Retinal pigment epithelial cell (primary cell): Measurements from ENCODE around the gene NEDD8.

ENCODE experiments used
- DNase-seq: peaks from one replicate; pipeline ENCODE4 v3.0.0-alpha.2; 2010; ENCODE audit warnings: low read depth
- H3K4me3 ChIP-seq: 2 replicates; pipeline ENCODE4 v1.5.1; 2011; ENCODE audit warnings: mild to moderate bottlenecking, low read length, control low read depth, moderate library complexity
- CTCF ChIP-seq: conservative IDR thresholded peaks from 2 replicates; pipeline ENCODE4 v1.5.1; 2011; ENCODE audit warnings: low read depth, low read length, control low read depth, inconsistent platforms

Gene NEDD8

GRCh38 chr14:24263848-24264247 lies 31.7 kb upstream of the NEDD8 start:
- TF ChIP-seq CTCF, result no peak
- no peak overlapping the region for H3K4me3 ChIP-seq
- no peak for DNase-seq

- no peak within 1 kb of the TSS for H3K4me3 ChIP-seq
- TF ChIP-seq CTCF, result no peak
- DNase-seq, result no peak
Observed at GRCh38 chr14:24262821-24263733, 30.9 kb upstream of the NEDD8 start, which contains the start of gene TGM1. Gene TGM1 (minus strand): TSS chr14:24263177. CDS start chr14:24262352, 825 bp downstream.

GRCh38 chr14:24261969-24262327 lies 29.8 kb upstream of the NEDD8 start:
- DNase-seq, result no peak
- no peak for TF ChIP-seq CTCF
- no peak overlapping the region for H3K4me3 ChIP-seq

GRCh38 chr14:24261256-24261968 lies 29.2 kb upstream of the NEDD8 start:
- no peak for TF ChIP-seq CTCF
- no peak overlapping the region for H3K4me3 ChIP-seq
- DNase-seq, result no peak

- no peak for TF ChIP-seq CTCF
- no peak overlapping the region for H3K4me3 ChIP-seq
- no peak for DNase-seq
Observed at GRCh38 chr14:24260780-24261157, 28.6 kb upstream of the NEDD8 start.

GRCh38 chr14:24260026-24260779 lies 28.0 kb upstream of the NEDD8 start:
- no peak for DNase-seq
- no peak for TF ChIP-seq CTCF
- no peak overlapping the region for H3K4me3 ChIP-seq
